ENCODE measurements around the gene SLC24A1.

The SLC24A1 gene

GRCh38 chr15:65651831-65652749 is 30.4 kb downstream of the SLC24A1 start:
- Mint-ChIP-seq H3K4me1 (peaks cover 8% of the 10 kb centered on the region), H3K27me3 (no peaks in the 10 kb centered on the region), H3K27ac (peak overlapping the region; percentile 17), H3K36me3 (peaks cover 16% of the 10 kb centered on the region), H3K9me3 (no peaks in the 10 kb centered on the region), H3K4me3 (no peak overlapping the region)
- ATAC-seq (ENCODE audit: low read depth) (no peak), DNase-seq (ENCODE audit: low spot score in 2 of 2) (no peak)

GRCh38 chr15:65653341-65653740 is 31.6 kb downstream of the SLC24A1 start:
- H3K36me3 Mint-ChIP-seq: peaks cover 16% of the 10 kb centered on the region
- DNase-seq (ENCODE audit: low spot score in 2 of 2) (no peak), ATAC-seq (ENCODE audit: low read depth) (no peak)
- H3K9me3 Mint-ChIP-seq: no peaks in the 10 kb centered on the region
- peaks cover 8% of the 10 kb centered on the region for H3K4me1 Mint-ChIP-seq
- no peak overlapping the region for H3K4me3 Mint-ChIP-seq
- peak overlapping the region; percentile 64 for H3K27ac Mint-ChIP-seq
- no peaks in the 10 kb centered on the region for H3K27me3 Mint-ChIP-seq

- DNase-seq (ENCODE audit: low spot score in 2 of 2) (no peak), ATAC-seq (ENCODE audit: low read depth) (no peak)
- Mint-ChIP-seq H3K9me3 (no peaks in the 10 kb centered on the region), H3K27me3 (no peaks in the 10 kb centered on the region), H3K4me1 (peaks cover 8% of the 10 kb centered on the region), H3K36me3 (peaks cover 18% of the 10 kb centered on the region), H3K4me3 (no peak overlapping the region), H3K27ac (peak overlapping the region; percentile 12)
Observed at GRCh38 chr15:65653801-65654521, 32.2 kb downstream of the SLC24A1 start.

- Mint-ChIP-seq H3K27me3 (no peaks in the 10 kb centered on the region), H3K9me3 (no peaks in the 10 kb centered on the region), H3K36me3 (peaks cover 18% of the 10 kb centered on the region), H3K27ac (no peak overlapping the region), H3K4me1 (peaks cover 8% of the 10 kb centered on the region), H3K4me3 (no peak overlapping the region)
- no peak for ATAC-seq (ENCODE audit: low read depth)
- no peak for DNase-seq (ENCODE audit: low spot score in 2 of 2)
Observed at GRCh38 chr15:65655026-65655425, 33.3 kb downstream of the SLC24A1 start.

GRCh38 chr15:65655457-65655856 is 33.7 kb downstream of the SLC24A1 start:
- peaks cover 6% of the 10 kb centered on the region for H3K4me1 Mint-ChIP-seq
- ATAC-seq (ENCODE audit: low read depth) (no peak), DNase-seq (ENCODE audit: low spot score in 2 of 2) (no peak)
- H3K36me3 Mint-ChIP-seq: peaks cover 18% of the 10 kb centered on the region
- H3K27me3 Mint-ChIP-seq: no peaks in the 10 kb centered on the region
- no peaks in the 10 kb centered on the region for H3K9me3 Mint-ChIP-seq
- no peak overlapping the region for H3K4me3 Mint-ChIP-seq
- no peak overlapping the region for H3K27ac Mint-ChIP-seq

GRCh38 chr15:65659502-65660052 is 37.8 kb downstream of the SLC24A1 start:
- no peaks in the 10 kb centered on the region for H3K9me3 Mint-ChIP-seq
- H3K27ac Mint-ChIP-seq: peak overlapping the region; percentile 74
- no peak for DNase-seq (ENCODE audit: low spot score in 2 of 2)
- peaks cover 18% of the 10 kb centered on the region for H3K36me3 Mint-ChIP-seq
- no peak for ATAC-seq (ENCODE audit: low read depth)
- H3K4me3 Mint-ChIP-seq: no peak overlapping the region
- H3K4me1 Mint-ChIP-seq: peaks cover 7% of the 10 kb centered on the region
- no peaks in the 10 kb centered on the region for H3K27me3 Mint-ChIP-seq

GRCh38 chr15:65660927-65661326 is 39.2 kb downstream of the SLC24A1 start:
- H3K36me3 Mint-ChIP-seq: peaks cover 26% of the 10 kb centered on the region
- H3K27ac Mint-ChIP-seq: no peak overlapping the region
- H3K27me3 Mint-ChIP-seq: no peaks in the 10 kb centered on the region
- peaks cover 7% of the 10 kb centered on the region for H3K4me1 Mint-ChIP-seq
- ATAC-seq (ENCODE audit: low read depth): no peak
- no peaks in the 10 kb centered on the region for H3K9me3 Mint-ChIP-seq
- DNase-seq (ENCODE audit: low spot score in 2 of 2): no peak
- H3K4me3 Mint-ChIP-seq: no peak overlapping the region

- Mint-ChIP-seq H3K9me3 (no peaks in the 10 kb centered on the region), H3K36me3 (peaks cover 27% of the 10 kb centered on the region), H3K4me3 (peak overlapping the region; percentile 11), H3K27ac (peak overlapping the region; percentile 89), H3K4me1 (peaks cover 7% of the 10 kb centered on the region), H3K27me3 (no peaks in the 10 kb centered on the region)
- ATAC-seq (ENCODE audit: low read depth) (peak; percentile 99), DNase-seq (ENCODE audit: low spot score in 2 of 2) (peak; percentile 30 to 33)
Observed at GRCh38 chr15:65663521-65663920, 41.8 kb downstream of the SLC24A1 start.

- DNase-seq (ENCODE audit: low spot score in 2 of 2): no peak
- Mint-ChIP-seq H3K36me3 (peaks cover 29% of the 10 kb centered on the region), H3K4me3 (no peak overlapping the region), H3K27ac (no peak overlapping the region), H3K9me3 (no peaks in the 10 kb centered on the region), H3K4me1 (peaks cover 5% of the 10 kb centered on the region), H3K27me3 (no peaks in the 10 kb centered on the region)
- no peak for ATAC-seq (ENCODE audit: low read depth)
Observed at GRCh38 chr15:65666257-65666656, 44.5 kb downstream of the SLC24A1 start.

- no peaks in the 10 kb centered on the region for H3K4me1 Mint-ChIP-seq
- DNase-seq (ENCODE audit: low spot score in 2 of 2) (no peak), ATAC-seq (ENCODE audit: low read depth) (no peak)
- H3K27me3 Mint-ChIP-seq: no peaks in the 10 kb centered on the region
- H3K9me3 Mint-ChIP-seq: no peaks in the 10 kb centered on the region
- H3K27ac Mint-ChIP-seq: peak overlapping the region; percentile 0
- no peak overlapping the region for H3K4me3 Mint-ChIP-seq
- peaks cover 16% of the 10 kb centered on the region for H3K36me3 Mint-ChIP-seq
Observed at GRCh38 chr15:65675551-65675950, 53.8 kb downstream of the SLC24A1 start.

GRCh38 chr15:65676123-65676522 is 54.4 kb downstream of the SLC24A1 start:
- ATAC-seq (ENCODE audit: low read depth) (no peak), DNase-seq (ENCODE audit: low spot score in 2 of 2) (no peak)
- peaks cover 17% of the 10 kb centered on the region for H3K36me3 Mint-ChIP-seq
- H3K27me3 Mint-ChIP-seq: no peaks in the 10 kb centered on the region
- H3K27ac Mint-ChIP-seq: no peak overlapping the region
- H3K4me3 Mint-ChIP-seq: no peak overlapping the region
- no peaks in the 10 kb centered on the region for H3K9me3 Mint-ChIP-seq
- no peaks in the 10 kb centered on the region for H3K4me1 Mint-ChIP-seq

GRCh38 chr15:65680544-65680943 is 58.8 kb downstream of the SLC24A1 start:
- Mint-ChIP-seq H3K9me3 (no peaks in the 10 kb centered on the region), H3K27me3 (no peaks in the 10 kb centered on the region), H3K4me3 (no peak overlapping the region), H3K4me1 (peaks cover 3% of the 10 kb centered on the region), H3K36me3 (peaks cover 6% of the 10 kb centered on the region), H3K27ac (peak overlapping the region; percentile 8)
- DNase-seq (ENCODE audit: low spot score in 2 of 2) (no peak), ATAC-seq (ENCODE audit: low read depth) (no peak)

GRCh38 chr15:65682404-65682911 is 60.7 kb downstream of the SLC24A1 start:
- H3K9me3 Mint-ChIP-seq: no peaks in the 10 kb centered on the region
- no peak for DNase-seq (ENCODE audit: low spot score in 2 of 2)
- ATAC-seq (ENCODE audit: low read depth): no peak
- no peak overlapping the region for H3K4me3 Mint-ChIP-seq
- peaks cover 4% of the 10 kb centered on the region for H3K36me3 Mint-ChIP-seq
- peaks cover 3% of the 10 kb centered on the region for H3K4me1 Mint-ChIP-seq
- H3K27ac Mint-ChIP-seq: peak overlapping the region; percentile 63
- H3K27me3 Mint-ChIP-seq: no peaks in the 10 kb centered on the region

GRCh38 chr15:65688462-65688861 is 66.7 kb downstream of the SLC24A1 start:
- peaks cover 1% of the 10 kb centered on the region for H3K9me3 Mint-ChIP-seq
- no peak overlapping the region for H3K27ac Mint-ChIP-seq
- H3K27me3 Mint-ChIP-seq: no peaks in the 10 kb centered on the region
- ATAC-seq (ENCODE audit: low read depth) (no peak), DNase-seq (ENCODE audit: low spot score in 2 of 2) (no peak)
- H3K4me1 Mint-ChIP-seq: no peaks in the 10 kb centered on the region
- H3K4me3 Mint-ChIP-seq: no peak overlapping the region
- peaks cover 36% of the 10 kb centered on the region for H3K36me3 Mint-ChIP-seq
